DND-41 (cell line): ENCODE results near the gene ERC2.

Experiments used
- ATAC-seq: fragments of 200-7000 bp; cut with Tn5 transposase; 3 replicates; pipeline ENCODE4 v1.9.1; 2021; ENCODE audit warnings: low read depth; ENCODE audit not compliant: insufficient read depth
- DNase-seq: peaks from one replicate; pipeline ENCODE4 v3.0.0-alpha.2; 2020
- H2AFZ ChIP-seq: 2 replicates; pipeline ENCODE4 v1.6.0; 2012; ENCODE audit warnings: low read depth, low read length
- H3K27ac ChIP-seq: 2 replicates; pipeline ENCODE4 v1.5.1; 2012; ENCODE audit warnings: low read length, inconsistent platforms
- H3K27me3 ChIP-seq: fragments of 200-600 bp; sonication (generic); 2 replicates; pipeline ENCODE4 v1.6.0; 2012; ENCODE audit warnings: low read length, mild to moderate bottlenecking, inconsistent platforms; ENCODE audit not compliant: insufficient read depth, poor library complexity
- H3K36me3 ChIP-seq: 2 replicates; pipeline ENCODE4 v1.5.1; 2012; ENCODE audit warnings: low read length, inconsistent platforms; ENCODE audit not compliant: insufficient read depth
- H3K4me1 ChIP-seq: 2 replicates; pipeline ENCODE4 v1.5.1; 2012; ENCODE audit warnings: mild to moderate bottlenecking, low read length; ENCODE audit not compliant: insufficient read depth
- H3K4me2 ChIP-seq: 2 replicates; pipeline ENCODE4 v1.6.0; 2012; ENCODE audit warnings: mild to moderate bottlenecking, moderate library complexity, low read length, inconsistent platforms; ENCODE audit not compliant: insufficient read depth
- H3K4me3 ChIP-seq, 2 experiments: fragments of 200-600 bp in 1 of 2; shearing (Covaris generic) in 1 of 2; 2 replicates each; pipeline ENCODE4 v1.5.1; 2012 to 2016; ENCODE audit warnings: inconsistent platforms in 2 of 2, low read length in 2 of 2, mild to moderate bottlenecking in 2 of 2, low read depth in 1 of 2, moderate library complexity in 1 of 2
- H3K79me2 ChIP-seq: 2 replicates; pipeline ENCODE4 v1.6.0; 2012; ENCODE audit warnings: low read length, inconsistent platforms; ENCODE audit not compliant: insufficient read depth
- H3K9ac ChIP-seq: 2 replicates; pipeline ENCODE4 v1.6.0; 2012; ENCODE audit warnings: low read depth, mild to moderate bottlenecking, inconsistent platforms, low read length, moderate library complexity
- H3K9me3 ChIP-seq: 2 replicates; pipeline ENCODE4 v1.5.1; 2012; ENCODE audit warnings: low read length, moderate library complexity, mild to moderate bottlenecking, inconsistent platforms; ENCODE audit not compliant: insufficient read depth, severe bottlenecking
- H4K20me1 ChIP-seq: 2 replicates; pipeline ENCODE4 v1.6.0; 2012; ENCODE audit warnings: low read length; ENCODE audit not compliant: insufficient read depth
- CTCF ChIP-seq: IDR thresholded peaks from 2 replicates; pipeline ENCODE4 v1.5.1; 2012; ENCODE audit warnings: borderline replicate concordance, low read length, moderate library complexity, mild to moderate bottlenecking; ENCODE audit not compliant: poor library complexity, severe bottlenecking; ENCODE audit errors: extremely low read depth
- EZH2 ChIP-seq: IDR thresholded peaks from 3 replicates; pipeline ENCODE4 v1.6.1; 2012; ENCODE audit warnings: borderline replicate concordance, low read depth, mild to moderate bottlenecking, moderate library complexity, low read length, inconsistent platforms; ENCODE audit not compliant: severe bottlenecking

ERC2 gene

GRCh38 chr3:56282341-56282740, 185.9 kb downstream of the ERC2 start:
- Histone ChIP-seq H3K9me3 (no peaks in the 10 kb centered on the region), H3K4me3 (no peak overlapping the region), H3K36me3 (no peaks in the 10 kb centered on the region), H4K20me1 (no peaks in the 10 kb centered on the region), H3K79me2 (no peaks in the 10 kb centered on the region), H3K4me1 (no peaks in the 10 kb centered on the region), H3K4me2 (no peak overlapping the region), H2AFZ (no peak overlapping the region), H3K27me3 (peaks cover 27% of the 10 kb centered on the region), H3K9ac (no peak overlapping the region), H3K27ac (no peak overlapping the region)
- DNase-seq (no peak), ATAC-seq (no peak)
- TF ChIP-seq CTCF (no peak), EZH2 (no peak)

- H3K27ac ChIP-seq, result no peak overlapping the region
- H2AFZ ChIP-seq, result no peak overlapping the region
- no peaks in the 10 kb centered on the region for H4K20me1 ChIP-seq
- no peak for DNase-seq
- no peak overlapping the region for H3K4me3 ChIP-seq
- H3K9ac ChIP-seq, result no peak overlapping the region
- TF ChIP-seq EZH2 (no peak), CTCF (no peak)
- no peaks in the 10 kb centered on the region for H3K4me1 ChIP-seq
- no peaks in the 10 kb centered on the region for H3K79me2 ChIP-seq
- H3K9me3 ChIP-seq, result no peaks in the 10 kb centered on the region
- H3K36me3 ChIP-seq, result no peaks in the 10 kb centered on the region
- no peak overlapping the region for H3K4me2 ChIP-seq
- H3K27me3 ChIP-seq, result peaks cover 18% of the 10 kb centered on the region
- no peak for ATAC-seq
Measured at GRCh38 chr3:56277236-56277635, 191.0 kb downstream of the ERC2 start.

GRCh38 chr3:56275120-56275519, 193.1 kb downstream of the ERC2 start:
- no peak for ATAC-seq
- no peaks in the 10 kb centered on the region for H3K79me2 ChIP-seq
- H3K4me3 ChIP-seq, result no peak overlapping the region
- no peak overlapping the region for H3K9ac ChIP-seq
- H3K4me2 ChIP-seq, result no peak overlapping the region
- no peak overlapping the region for H3K27ac ChIP-seq
- TF ChIP-seq CTCF (no peak), EZH2 (no peak)
- DNase-seq, result no peak
- no peaks in the 10 kb centered on the region for H3K9me3 ChIP-seq
- no peak overlapping the region for H2AFZ ChIP-seq
- no peaks in the 10 kb centered on the region for H4K20me1 ChIP-seq
- no peaks in the 10 kb centered on the region for H3K4me1 ChIP-seq
- H3K27me3 ChIP-seq, result peaks cover 18% of the 10 kb centered on the region
- no peaks in the 10 kb centered on the region for H3K36me3 ChIP-seq
